Caco-2 (cell line): ENCODE data around the gene SNAP25. TPM values are rescaled to one million over a fixed set of nuclear protein-coding genes. Genes with fewer than 3 reads are reported as not detected.

Experiments
- BruUV-seq: library from RNA; stranded (reverse); fragments of 400-500 nt; replicated peaks from 2 replicates; lab custom pipeline; 2021; lab: Mats Ljungman, UMichigan
- CTCF ChIA-PET: fragments of 300-600 bp; sonication (Branson Sonifier 250); formaldehyde crosslinking; loops from one replicate; lab custom pipeline; 2022; ENCODE audit warnings: antibody characterized with exemption; lab: Charles Lee
- POLR2A ChIA-PET: fragments of 300-600 bp; sonication (Branson Sonifier 250); formaldehyde crosslinking; loops from one replicate; lab custom pipeline; 2022; ENCODE audit warnings: antibody characterized with exemption; lab: Charles Lee
- DNase-seq, 2 experiments: peaks; one replicate each; pipeline versions ENCODE4 v3.0.0 to v3.0.0-alpha.2; 2020 to 2022
- H3K27me3 ChIP-seq: replicated peaks from 2 replicates; pipeline ENCODE4 v1.6.0; 2011; ENCODE audit warnings: low read length; ENCODE audit not compliant: control insufficient read depth, insufficient read depth
- H3K36me3 ChIP-seq: 2 replicates; pipeline ENCODE4 v1.5.1; 2011; ENCODE audit warnings: low read length; ENCODE audit not compliant: control insufficient read depth, insufficient read depth
- H3K4me1 ChIP-seq: fragments of 250-450 bp; sonication (Bioruptor Pico); 2 replicates; pipeline ENCODE4 v1.5.1; 2020; ENCODE audit warnings: mild to moderate bottlenecking
- H3K4me3 ChIP-seq: 2 replicates; pipeline ENCODE4 v1.5.1; 2011; ENCODE audit warnings: low read depth, mild to moderate bottlenecking, control low read depth, low read length
- H3K9me3 ChIP-seq: fragments of 250-450 bp; sonication (Bioruptor Pico); 2 replicates; pipeline ENCODE4 v1.5.1; 2020; ENCODE audit warnings: mild to moderate bottlenecking, moderate library complexity
- H3K27ac Mint-ChIP-seq: one replicate; pipeline ENCODE4 v1.8.0; 2022; ENCODE audit warnings: mixed read lengths; ENCODE audit not compliant: unreplicated experiment
- H3K27me3 Mint-ChIP-seq: one replicate; pipeline ENCODE4 v1.8.0; 2022; ENCODE audit warnings: mixed read lengths; ENCODE audit not compliant: insufficient read depth, unreplicated experiment
- H3K36me3 Mint-ChIP-seq: one replicate; pipeline ENCODE4 v1.8.0; 2022; ENCODE audit warnings: mild to moderate bottlenecking, mixed read lengths; ENCODE audit not compliant: insufficient read depth, unreplicated experiment
- H3K4me1 Mint-ChIP-seq: one replicate; pipeline ENCODE4 v1.8.0; 2022; ENCODE audit warnings: low read depth, mixed read lengths; ENCODE audit not compliant: unreplicated experiment
- H3K4me3 Mint-ChIP-seq: one replicate; pipeline ENCODE4 v1.8.0; 2022; ENCODE audit warnings: mild to moderate bottlenecking, moderate library complexity, mixed read lengths; ENCODE audit not compliant: unreplicated experiment
- H3K9me3 Mint-ChIP-seq: one replicate; pipeline ENCODE4 v1.8.0; 2022; ENCODE audit warnings: mixed read lengths; ENCODE audit not compliant: unreplicated experiment
- CTCF ChIP-seq, 2 experiments: fragments of 200-600 bp in 1 of 2; IDR thresholded peaks; 1 replicate in 1 of 2; 2 replicates in 1 of 2; pipeline versions ENCODE4 v1.5.1 to v1.8.0; 2011 to 2022; ENCODE audit warnings: antibody characterized with exemption in 1 of 2, control low read depth in 1 of 2, inconsistent platforms in 1 of 2, low read depth in 1 of 2, low read length in 1 of 2, mild to moderate bottlenecking in 1 of 2, moderate library complexity in 1 of 2; ENCODE audit not compliant: insufficient read depth in 1 of 2, severe bottlenecking in 1 of 2, unreplicated experiment in 1 of 2
- intact Hi-C: fragments of 100-400 bp; cut with micrococcal nuclease; formaldehyde crosslinking; loops from one replicate; pipeline ENCODE4 v1.10.0; 2022; ENCODE audit not compliant: unreplicated experiment
- total RNA-seq: library from RNA; stranded (reverse); gene quantifications from 2 replicates; pipeline ENCODE4 v1.2.3, GENCODE V29; 2022

The SNAP25 gene
- total RNA-seq, 1 experiment from 2014 or later = not detected

GRCh38 chr20:10344953-10345352 lies 126.3 kb downstream of the SNAP25 start:
- Mint-ChIP-seq H3K9me3 (no peaks in the 10 kb centered on the region), H3K27ac (no peak overlapping the region), H3K36me3 (no peaks in the 10 kb centered on the region), H3K4me1 (no peaks in the 10 kb centered on the region), H3K27me3 (peaks cover 5% of the 10 kb centered on the region), H3K4me3 (no peak overlapping the region)
- Histone ChIP-seq H3K27me3 (no peaks in the 10 kb centered on the region), H3K4me1 (no peaks in the 10 kb centered on the region), H3K9me3 (no peaks in the 10 kb centered on the region), H3K36me3 (no peaks in the 10 kb centered on the region), H3K4me3 (no peak overlapping the region)
- no peak for TF ChIP-seq CTCF (IDR thresholded peaks at IDR 0.05; ENCODE audit: insufficient read depth in 1 of 2, low read depth in 1 of 2, low read length in 1 of 2, severe bottlenecking in 1 of 2, unreplicated experiment in 1 of 2)
- CTCF ChIA-PET = no interaction called here
- intact Hi-C loops = no loop called here
- no peak for DNase-seq
- POLR2A ChIA-PET = no interaction called here
- no TSS peak for BruUV-seq

GRCh38 chr20:10347086-10347880 lies 128.7 kb downstream of the SNAP25 start:
- BruUV-seq = no TSS peak
- Histone ChIP-seq H3K9me3 (no peaks in the 10 kb centered on the region), H3K36me3 (no peaks in the 10 kb centered on the region), H3K27me3 (no peaks in the 10 kb centered on the region), H3K4me3 (no peak overlapping the region), H3K4me1 (peaks cover 12% of the 10 kb centered on the region; the same call in 1 of the 2 replicates)
- ChIA-PET POLR2A (no interaction called here), CTCF (no interaction called here)
- Mint-ChIP-seq H3K27me3 (peaks cover 5% of the 10 kb centered on the region), H3K36me3 (no peaks in the 10 kb centered on the region), H3K4me3 (no peak overlapping the region), H3K4me1 (no peaks in the 10 kb centered on the region), H3K9me3 (no peaks in the 10 kb centered on the region), H3K27ac (no peak overlapping the region)
- no peak for DNase-seq
- intact Hi-C loops = no loop called here
- TF ChIP-seq CTCF (IDR thresholded peaks at IDR 0.05; ENCODE audit: insufficient read depth in 1 of 2, low read depth in 1 of 2, low read length in 1 of 2, severe bottlenecking in 1 of 2, unreplicated experiment in 1 of 2) = no peak

GRCh38 chr20:10349118-10349517 lies 130.5 kb downstream of the SNAP25 start:
- no peaks in the 10 kb centered on the region for H3K27me3 ChIP-seq
- Mint-ChIP-seq H3K4me1 (peaks cover 10% of the 10 kb centered on the region), H3K36me3 (no peaks in the 10 kb centered on the region), H3K27me3 (peaks cover 5% of the 10 kb centered on the region), H3K4me3 (no peak overlapping the region), H3K9me3 (no peaks in the 10 kb centered on the region), H3K27ac (no peak overlapping the region)
- no peak for DNase-seq
- H3K9me3 ChIP-seq = no peaks in the 10 kb centered on the region
- no peak overlapping the region for H3K4me3 ChIP-seq
- no TSS peak for BruUV-seq
- no peaks in the 10 kb centered on the region for H3K36me3 ChIP-seq
- no peak for TF ChIP-seq CTCF (IDR thresholded peaks at IDR 0.05; ENCODE audit: insufficient read depth in 1 of 2, low read depth in 1 of 2, low read length in 1 of 2, severe bottlenecking in 1 of 2, unreplicated experiment in 1 of 2)
- peaks cover 26% of the 10 kb centered on the region; the same call in 1 of the 2 replicates for H3K4me1 ChIP-seq
- ChIA-PET POLR2A (no interaction called here), CTCF (no interaction called here)
- intact Hi-C loops = no loop called here
